Activated CD4-positive, alpha-beta T cell treated with anti-CD3 and anti-CD28 coated beads for 1 hour (primary cell): ENCODE data around the gene COL16A1.
"Not testable (repeated sequence)": the region's sequence is repeated elsewhere in the genome, so short reads cannot be mapped to it uniquely, and the experiment has no call there.

ENCODE experiments used
- DNase-seq: peaks from one replicate; pipeline ENCODE4 v3.0.0-alpha.2; 2020

Gene COL16A1

DNA sequence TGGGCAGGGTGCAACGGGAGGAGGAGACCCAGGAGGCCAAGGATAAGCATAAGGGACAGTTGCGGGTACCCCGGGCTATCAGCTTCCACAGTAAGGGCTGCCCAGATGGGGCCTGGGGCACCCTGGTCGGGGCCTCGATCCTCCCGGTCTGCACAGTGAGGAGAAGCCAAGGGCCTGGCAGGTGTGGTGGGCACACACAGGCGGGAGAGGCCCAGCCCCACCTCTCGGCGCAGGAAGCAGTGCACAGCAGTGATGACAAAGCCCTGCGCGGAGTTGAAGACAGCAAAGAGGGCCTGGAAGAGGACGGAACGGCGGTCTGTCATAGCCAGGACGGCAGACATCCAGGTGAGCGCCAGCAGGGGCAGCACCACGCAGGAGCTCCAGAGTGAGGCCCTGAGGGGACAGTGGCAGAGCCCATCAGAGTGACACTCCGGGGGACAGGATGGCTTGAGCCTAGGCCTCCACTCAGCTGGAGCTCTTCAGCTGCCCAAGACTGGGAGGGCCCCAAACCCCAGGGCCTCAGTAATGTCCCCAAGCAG is 29.0 kb upstream of the COL16A1 start:
- DNase-seq: no peak

DNA sequence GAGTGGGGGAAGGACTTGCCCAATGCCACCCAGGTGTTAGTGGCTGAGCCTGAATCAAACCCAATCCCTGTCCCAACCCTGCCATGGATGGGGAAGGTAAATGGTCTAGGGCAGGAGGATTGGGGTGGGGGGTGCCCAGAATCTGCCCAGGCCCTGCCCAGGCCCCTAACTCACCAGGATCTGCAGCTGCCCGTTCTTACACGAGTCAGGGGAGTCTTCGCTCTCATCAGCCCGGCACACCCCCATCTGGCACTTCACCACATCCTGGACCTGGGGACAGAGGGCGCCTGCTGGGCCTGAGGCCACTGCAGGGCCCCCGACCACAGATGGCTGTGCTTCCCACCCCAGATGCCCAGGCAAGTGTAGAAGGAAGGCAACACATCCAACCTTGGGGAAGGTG is 28.5 kb upstream of the COL16A1 start:
- DNase-seq: no peak

- DNase-seq: no peak
Measured at GRCh38 chr1:31731049-31731565, 27.3 kb upstream of the COL16A1 start.

- no peak for DNase-seq
Measured at GRCh38 chr1:31730336-31731048, 26.7 kb upstream of the COL16A1 start.

- DNase-seq: no peak
Measured at GRCh38 chr1:31727849-31728248, 24.0 kb upstream of the COL16A1 start.

GRCh38 chr1:31727195-31727594 is 23.4 kb upstream of the COL16A1 start:
- no peak for DNase-seq

DNA sequence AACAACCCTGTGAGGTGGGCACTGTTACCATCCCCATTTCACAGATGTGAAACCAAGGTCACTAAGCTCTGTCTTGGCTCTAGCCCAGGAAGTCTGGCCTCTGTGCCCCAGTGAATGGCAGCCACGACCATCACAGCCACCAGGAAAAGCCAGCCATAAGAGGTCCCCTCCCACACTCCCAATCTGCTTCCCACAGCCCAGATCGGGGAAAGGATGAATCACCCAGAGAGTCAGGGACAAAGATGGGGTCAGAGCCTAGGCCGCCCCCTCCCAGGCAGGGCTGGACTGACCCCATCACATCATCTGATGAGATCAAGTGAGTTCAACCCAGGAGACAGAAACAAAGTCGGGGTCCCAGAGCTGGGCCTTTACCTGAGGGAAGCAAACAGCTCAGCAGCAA is 22.9 kb upstream of the COL16A1 start:
- no peak for DNase-seq

DNA sequence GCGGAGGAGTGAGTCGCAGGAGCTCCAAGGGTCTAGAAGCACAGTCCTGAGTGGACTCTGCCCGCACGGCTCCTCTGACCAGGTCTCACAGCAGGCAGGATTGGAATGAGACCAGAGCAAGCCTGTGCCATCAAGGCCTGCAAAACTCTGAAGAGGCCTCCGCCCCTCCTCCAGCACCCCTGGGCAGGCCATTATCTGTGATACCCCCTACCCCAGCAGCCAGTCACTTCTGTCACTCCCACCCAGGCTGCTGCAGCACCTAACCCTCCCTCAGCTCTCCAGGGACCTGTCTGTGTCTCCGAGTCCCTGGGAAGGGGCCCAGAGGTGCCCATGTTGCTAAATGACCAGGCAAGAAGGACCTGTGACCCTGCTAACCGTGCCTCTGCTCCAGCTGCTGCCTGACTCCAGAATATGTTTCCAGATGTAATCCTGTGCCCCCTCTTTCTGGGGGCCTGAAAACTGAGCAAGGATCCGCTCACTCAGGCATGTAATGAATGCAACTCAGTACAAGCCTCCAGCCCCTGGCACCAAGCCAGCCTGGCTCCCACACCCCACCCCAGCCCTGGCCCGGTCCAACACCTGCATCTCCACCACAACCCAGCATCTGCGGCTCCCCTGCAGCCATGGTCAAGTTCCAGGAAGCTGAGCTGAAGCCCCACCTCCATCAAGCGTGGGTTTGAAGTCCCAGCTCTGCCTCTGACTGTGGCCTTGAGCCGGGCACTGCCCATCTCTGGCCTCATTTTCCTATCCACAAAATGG is 22.1 kb upstream of the COL16A1 start:
- no peak for DNase-seq

DNA sequence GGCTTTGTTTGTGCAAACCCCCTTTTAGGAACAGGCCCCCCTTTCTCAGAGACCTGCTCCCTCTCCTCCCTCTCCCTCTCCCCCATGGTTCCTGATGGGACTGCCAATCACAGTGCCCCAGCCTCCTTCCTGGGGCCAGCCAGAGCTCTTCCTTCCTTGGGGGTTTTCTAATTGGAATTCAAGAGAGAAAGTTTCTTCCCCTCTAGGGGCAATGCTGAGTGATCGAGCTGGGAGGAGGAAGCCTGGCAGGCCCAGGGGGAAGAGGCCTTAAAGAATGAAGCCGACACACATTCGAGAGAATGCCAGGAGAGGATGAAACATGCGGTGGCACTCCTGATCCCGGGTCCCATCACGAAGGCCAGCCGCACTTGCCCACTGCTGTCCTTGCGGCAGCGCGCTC is 21.3 kb upstream of the COL16A1 start:
- no peak for DNase-seq

DNA sequence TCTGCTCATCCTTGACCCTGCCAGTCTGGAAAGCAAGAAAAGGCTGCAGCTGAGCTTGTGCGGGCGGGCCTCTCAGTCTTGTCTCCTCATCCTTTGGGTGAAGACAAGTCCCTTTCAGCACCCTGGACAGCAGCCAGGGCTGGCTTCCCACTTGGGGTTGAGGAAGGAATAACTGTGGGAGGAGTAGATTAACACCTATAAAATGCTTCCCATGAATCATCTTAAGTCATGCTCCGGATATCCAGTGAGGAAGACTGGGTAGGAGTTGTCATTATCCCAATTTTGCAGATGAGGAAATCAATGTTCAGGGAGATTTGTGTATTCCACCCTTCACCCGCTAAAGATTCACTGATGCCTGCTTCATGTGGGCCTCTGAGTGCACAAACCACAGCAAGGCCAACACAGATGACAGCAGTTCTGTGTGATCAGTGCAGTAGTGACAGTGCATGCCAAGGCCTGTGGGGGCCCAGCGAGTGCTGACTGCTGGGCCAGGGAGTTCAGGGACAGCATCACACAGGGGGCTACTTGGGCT is 20.1 kb upstream of the COL16A1 start:
- no peak for DNase-seq

DNA sequence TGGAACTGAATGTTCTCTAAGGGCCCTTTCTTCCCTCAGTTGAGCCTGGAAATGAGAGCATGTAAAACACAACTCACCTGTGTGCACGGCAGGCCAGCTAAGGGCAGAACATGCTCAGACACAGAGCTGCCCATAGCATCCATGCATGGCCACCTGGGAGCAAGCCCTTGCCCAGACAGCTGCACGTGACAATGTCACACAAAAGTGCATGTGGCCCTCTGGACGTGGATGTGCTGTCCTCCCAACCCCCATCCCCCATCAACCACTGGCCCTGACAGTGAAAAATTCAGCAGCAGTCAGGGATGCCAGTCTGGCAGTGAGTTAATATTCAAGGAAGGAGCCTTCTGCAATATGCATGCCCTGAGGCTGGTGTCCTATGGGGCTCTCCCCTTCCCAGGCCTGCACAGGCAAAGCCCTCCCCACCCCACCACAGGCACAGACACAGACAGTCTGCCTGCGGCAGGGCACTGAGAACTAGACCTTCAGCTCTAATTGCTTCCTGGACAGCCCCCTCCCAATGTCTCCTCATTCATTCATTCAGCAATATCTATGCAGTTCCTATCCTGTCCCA is 14.6 kb upstream of the COL16A1 start:
- no peak for DNase-seq

- DNase-seq: no peak
Measured at GRCh38 chr1:31717341-31717740, 13.5 kb upstream of the COL16A1 start.

DNA sequence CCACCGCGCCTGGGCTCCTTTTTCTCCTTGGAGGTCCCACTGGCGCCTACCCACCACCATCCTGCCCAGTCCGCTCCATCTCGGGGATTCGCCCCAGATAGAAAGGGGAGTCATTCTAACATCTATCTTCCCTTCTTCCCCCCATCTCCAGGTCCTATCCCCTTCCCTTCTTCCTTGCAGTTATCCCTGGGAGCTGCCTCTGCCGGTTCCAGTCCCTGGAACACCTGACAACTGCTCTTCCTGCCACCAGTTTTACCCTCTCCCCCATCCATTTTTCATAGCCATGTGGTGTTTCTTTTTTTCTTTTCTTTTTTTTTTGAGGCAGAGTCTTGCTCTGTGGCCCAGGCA is 12.0 kb upstream of the COL16A1 start:
- no peak for DNase-seq

DNA sequence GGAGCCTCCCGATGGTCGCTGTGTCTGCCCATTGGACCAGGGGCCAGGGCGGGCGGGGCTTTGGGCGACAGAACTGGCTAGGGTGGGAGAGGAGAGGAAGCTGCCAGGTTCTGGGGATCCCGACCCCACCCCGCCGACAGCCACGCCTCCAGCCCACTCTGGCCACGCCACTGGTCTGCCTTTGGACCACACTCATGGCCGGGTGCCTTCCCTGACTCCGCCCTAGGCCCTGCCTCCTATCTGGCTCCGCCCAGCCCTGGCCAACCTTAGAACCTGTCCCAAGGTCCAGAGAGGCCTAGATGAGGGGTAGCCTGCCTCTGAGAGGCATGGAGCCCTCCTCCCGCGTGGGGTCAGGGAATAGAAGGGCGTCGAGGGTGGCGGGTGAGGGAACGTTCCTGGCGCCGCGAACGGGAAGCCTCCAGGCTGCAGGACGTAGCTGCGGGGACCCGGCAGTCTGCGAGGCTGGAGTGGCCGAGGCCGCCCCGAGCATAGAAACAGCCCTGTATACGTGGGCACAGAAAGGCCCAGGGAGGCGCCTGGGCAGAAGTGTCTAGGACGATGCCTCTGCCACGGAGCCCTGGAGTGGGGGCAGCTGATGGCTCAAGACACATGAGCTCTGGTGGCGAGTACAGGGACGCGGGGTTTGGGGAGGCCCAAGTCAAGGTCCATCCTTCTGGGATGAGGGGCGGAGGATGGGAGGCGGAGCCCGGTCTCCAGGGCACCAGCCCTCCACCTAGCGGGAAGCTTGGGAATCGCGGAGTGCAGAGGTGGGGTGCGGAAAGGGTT is 11.5 kb upstream of the COL16A1 start:
- no peak for DNase-seq

- DNase-seq: no peak
Measured at GRCh38 chr1:31714442-31715086, 10.7 kb upstream of the COL16A1 start.

DNA sequence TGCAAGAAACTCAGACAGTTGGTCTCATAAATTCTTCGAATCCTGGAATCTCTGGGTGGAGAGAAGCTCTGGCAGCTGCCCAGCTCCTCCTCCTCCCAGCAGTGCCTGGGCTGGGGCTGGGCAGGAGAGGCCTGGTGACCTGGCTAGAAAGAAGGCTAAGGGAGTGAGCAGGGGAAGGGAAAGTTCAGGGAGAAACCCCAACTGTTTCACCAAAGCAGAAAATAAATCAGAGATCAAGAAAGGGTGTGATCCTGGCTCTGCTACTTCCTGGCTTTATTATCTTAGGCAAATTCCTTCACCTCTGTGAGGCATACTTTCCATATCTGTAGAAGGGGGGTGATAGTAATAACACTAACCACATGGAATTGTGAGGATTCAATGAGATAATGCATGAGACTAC is 8.8 kb upstream of the COL16A1 start:
- DNase-seq: no peak

DNA sequence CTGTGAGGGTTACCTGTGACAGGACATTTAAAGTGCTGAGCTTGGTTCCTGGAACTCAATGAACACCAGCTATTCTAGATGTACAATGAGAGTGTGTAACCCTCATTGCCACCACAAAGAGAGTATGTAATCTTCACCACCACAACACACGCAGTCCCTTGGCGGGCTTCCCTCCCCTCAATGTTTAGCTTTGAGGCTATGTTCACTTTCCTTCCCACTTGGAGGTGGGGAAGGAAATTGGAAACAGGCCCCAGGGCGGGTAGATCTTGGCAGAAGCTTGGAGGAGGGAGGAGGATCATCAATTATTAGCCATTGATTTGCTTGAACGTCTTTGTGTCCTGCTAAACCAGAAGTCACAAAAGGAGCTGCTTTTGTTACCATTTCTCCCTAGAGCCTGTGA is 8.3 kb upstream of the COL16A1 start:
- no peak for DNase-seq

DNA sequence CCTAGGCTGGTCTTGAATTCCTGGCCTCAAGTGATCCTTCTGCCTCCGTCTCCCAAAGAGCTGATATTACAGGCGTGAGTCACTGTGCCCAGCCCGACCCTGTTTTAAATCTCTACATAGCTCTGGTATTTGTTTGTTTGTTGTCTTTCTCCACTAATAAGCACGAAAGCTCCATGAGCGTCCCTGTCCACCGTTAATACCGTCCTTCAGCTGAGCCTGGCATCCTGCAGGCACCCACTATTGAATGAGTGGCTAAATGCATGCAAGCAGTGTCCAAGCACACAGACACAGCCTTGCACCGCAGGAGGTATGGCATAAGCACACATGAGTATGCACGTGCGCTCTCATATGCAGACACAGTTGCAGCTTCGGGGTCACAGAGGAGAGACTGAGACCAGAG is 4.5 kb upstream of the COL16A1 start:
- no peak for DNase-seq

- no peak for DNase-seq
Measured at GRCh38 chr1:31707711-31708110, 3.9 kb upstream of the COL16A1 start.

- not testable (repeated sequence) for DNase-seq
Measured at GRCh38 chr1:31707059-31707600, 3.3 kb upstream of the COL16A1 start.

DNA sequence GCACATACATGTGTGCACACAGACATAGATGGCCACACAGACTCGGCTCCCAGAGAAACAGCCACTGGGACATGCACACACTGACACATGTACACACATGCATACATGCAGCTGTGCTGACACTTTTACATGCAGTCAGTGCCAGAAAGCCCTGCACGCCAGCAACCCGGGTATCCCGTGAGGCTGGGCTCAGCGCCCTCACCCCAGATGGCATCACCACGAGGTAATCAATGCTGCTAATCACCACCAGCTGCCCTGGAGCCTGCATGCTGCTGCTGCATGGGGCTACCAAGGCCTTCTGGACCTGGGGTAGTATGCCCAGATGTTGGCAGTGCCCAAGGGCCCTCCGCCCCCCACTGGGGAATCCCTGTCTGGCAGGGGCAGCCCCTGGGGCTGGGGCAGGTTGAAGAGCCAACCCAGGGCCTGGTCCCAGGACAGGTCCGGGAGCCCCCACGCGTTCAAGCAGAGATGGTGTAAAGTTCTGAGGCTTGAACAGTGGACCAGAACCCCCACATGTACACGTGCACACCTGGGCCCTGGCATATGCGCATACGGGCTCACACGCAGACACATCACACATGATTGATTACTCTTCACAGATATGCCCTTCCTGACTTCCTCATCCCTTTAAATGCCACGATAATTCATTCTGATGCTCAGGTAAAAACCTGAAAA is 2.7 kb upstream of the COL16A1 start:
- no peak for DNase-seq
